DMS153 (cell line): ENCODE results near the gene ELF1.
"Not testable (repeated sequence)": the region's sequence is repeated elsewhere in the genome, so short reads cannot be mapped to it uniquely, and the experiment has no call there.

Experiments
- DNase-seq: peaks from one replicate; lab custom pipeline; 2025; lab: John Stamatoyannopoulos, UW

ELF1 gene

DNA sequence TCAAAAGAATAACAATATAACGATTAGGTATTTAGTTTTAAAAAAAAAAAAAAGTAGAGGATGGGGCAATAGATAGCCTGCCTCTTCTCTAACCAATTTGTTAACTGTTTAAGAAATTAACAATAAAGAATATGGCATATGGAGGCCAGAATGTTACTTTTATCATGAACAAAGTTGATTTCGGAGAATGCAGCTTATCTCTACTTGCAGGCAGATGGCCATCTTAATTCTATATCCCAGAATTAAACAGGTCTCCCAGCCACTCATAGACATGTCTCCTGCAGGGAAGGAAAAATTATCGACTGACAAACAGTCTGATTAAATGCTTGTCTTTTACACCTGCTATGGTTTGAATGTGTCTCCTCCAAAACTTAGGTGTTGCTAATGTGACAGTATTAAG, 133.1 kb downstream of the ELF1 start:
- DNase-seq, result no peak

DNA sequence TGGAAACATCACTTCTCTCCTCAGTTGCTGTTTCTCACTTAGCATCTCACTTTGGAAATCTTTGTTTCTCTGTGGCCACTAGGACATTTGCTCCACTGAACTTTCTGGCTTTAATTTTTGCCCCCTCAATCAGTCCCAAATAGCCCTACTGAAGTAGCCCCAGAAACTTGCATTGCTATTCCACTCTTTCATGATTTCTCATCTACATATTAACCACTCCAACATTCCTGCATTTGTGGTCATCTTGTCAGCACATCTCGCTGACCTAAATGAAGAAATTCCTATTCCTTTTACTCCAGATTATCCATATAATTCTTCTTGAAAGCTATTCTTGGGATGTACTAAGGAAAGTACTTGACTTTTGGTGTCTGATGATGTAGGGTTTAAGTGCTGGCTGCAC, 134.9 kb downstream of the ELF1 start:
- DNase-seq, result not testable (repeated sequence)
